ACC112 (cell line): ENCODE results near the gene DNAJB6.

Experiments
- H2AFZ ChIP-seq: fragments of 200-600 bp; sonication (generic); one replicate; pipeline ENCODE4 v1.6.0; 2017; ENCODE audit warnings: antibody characterized with exemption, low read length; ENCODE audit not compliant: unreplicated experiment
- H3K27ac ChIP-seq: fragments of 200-600 bp; sonication (generic); 2 replicates; pipeline ENCODE4 v1.5.1; 2014; ENCODE audit warnings: low read depth, mild to moderate bottlenecking, antibody characterized with exemption, low read length, moderate library complexity
- H3K27me3 ChIP-seq: fragments of 200-600 bp; sonication (generic); 2 replicates; pipeline ENCODE4 v1.6.1; 2014; ENCODE audit warnings: mild to moderate bottlenecking, antibody characterized with exemption, low read length, moderate library complexity, mixed read lengths; ENCODE audit not compliant: insufficient read depth
- H3K36me3 ChIP-seq: fragments of 200-600 bp; sonication (generic); 2 replicates; pipeline ENCODE4 v1.6.1; 2016; ENCODE audit warnings: mild to moderate bottlenecking, antibody characterized with exemption, low read length, moderate library complexity, mixed read lengths; ENCODE audit not compliant: insufficient read depth
- H3K4me1 ChIP-seq: fragments of 200-600 bp; sonication (generic); one replicate; pipeline ENCODE4 v1.6.1; 2016; ENCODE audit warnings: low read length, mixed read lengths; ENCODE audit not compliant: insufficient read depth, unreplicated experiment, control insufficient read depth
- H3K4me3 ChIP-seq: fragments of 200-600 bp; sonication (generic); 2 replicates; pipeline ENCODE4 v1.5.1; 2014; ENCODE audit warnings: mild to moderate bottlenecking, low read depth, low read length
- H3K79me2 ChIP-seq: fragments of 200-600 bp; sonication (generic); one replicate; pipeline ENCODE4 v1.6.0; 2016; ENCODE audit warnings: low read length; ENCODE audit not compliant: control insufficient read depth, unreplicated experiment, insufficient read depth

Gene DNAJB6

GRCh38 chr7:157300369-157300825 is 36.4 kb upstream of the DNAJB6 start:
- Histone ChIP-seq H3K79me2 (no peaks in the 10 kb centered on the region), H3K4me1 (peaks cover 11% of the 10 kb centered on the region), H2AFZ (no peak overlapping the region), H3K27ac (no peak overlapping the region), H3K4me3 (no peak overlapping the region), H3K27me3 (no peaks in the 10 kb centered on the region), H3K36me3 (no peaks in the 10 kb centered on the region)

GRCh38 chr7:157301610-157302120 is 35.1 kb upstream of the DNAJB6 start:
- H3K27me3 ChIP-seq = no peaks in the 10 kb centered on the region
- no peaks in the 10 kb centered on the region for H3K79me2 ChIP-seq
- H3K27ac ChIP-seq = peak overlapping the region; percentile 20; the same call in 1 of the 2 replicates
- H3K4me1 ChIP-seq = peaks cover 11% of the 10 kb centered on the region
- no peaks in the 10 kb centered on the region for H3K36me3 ChIP-seq
- H2AFZ ChIP-seq = no peak overlapping the region
- H3K4me3 ChIP-seq = no peak overlapping the region

GRCh38 chr7:157306846-157307838 is 29.7 kb upstream of the DNAJB6 start:
- Histone ChIP-seq H3K27ac (no peak overlapping the region), H3K27me3 (no peaks in the 10 kb centered on the region), H3K4me1 (peaks cover 29% of the 10 kb centered on the region), H3K36me3 (no peaks in the 10 kb centered on the region), H2AFZ (no peak overlapping the region), H3K79me2 (no peaks in the 10 kb centered on the region), H3K4me3 (no peak overlapping the region)

- Histone ChIP-seq H2AFZ (peak overlapping the region; percentile 79), H3K36me3 (no peaks in the 10 kb centered on the region), H3K4me1 (peaks cover 23% of the 10 kb centered on the region), H3K27me3 (no peaks in the 10 kb centered on the region), H3K4me3 (peak overlapping the region; percentile 55), H3K79me2 (no peaks in the 10 kb centered on the region), H3K27ac (peak overlapping the region; percentile 86)
Measured at GRCh38 chr7:157309988-157310668, 26.7 kb upstream of the DNAJB6 start.

- peaks cover 23% of the 10 kb centered on the region for H3K4me1 ChIP-seq
- H3K27ac ChIP-seq = peak overlapping the region; percentile 86
- H3K27me3 ChIP-seq = no peaks in the 10 kb centered on the region
- H3K4me3 ChIP-seq = no peak overlapping the region
- H3K79me2 ChIP-seq = no peaks in the 10 kb centered on the region
- no peaks in the 10 kb centered on the region for H3K36me3 ChIP-seq
- H2AFZ ChIP-seq = peak overlapping the region; percentile 79
Measured at GRCh38 chr7:157310676-157311185, 26.1 kb upstream of the DNAJB6 start.

GRCh38 chr7:157312941-157313340 is 23.9 kb upstream of the DNAJB6 start:
- H3K36me3 ChIP-seq = no peaks in the 10 kb centered on the region
- H3K4me1 ChIP-seq = peaks cover 24% of the 10 kb centered on the region
- no peaks in the 10 kb centered on the region for H3K79me2 ChIP-seq
- no peak overlapping the region for H2AFZ ChIP-seq
- no peak overlapping the region for H3K27ac ChIP-seq
- no peak overlapping the region for H3K4me3 ChIP-seq
- no peaks in the 10 kb centered on the region for H3K27me3 ChIP-seq

- no peak overlapping the region for H3K27ac ChIP-seq
- no peaks in the 10 kb centered on the region for H3K79me2 ChIP-seq
- no peaks in the 10 kb centered on the region for H3K36me3 ChIP-seq
- H3K4me1 ChIP-seq = peaks cover 31% of the 10 kb centered on the region
- H2AFZ ChIP-seq = no peak overlapping the region
- H3K4me3 ChIP-seq = no peak overlapping the region
- H3K27me3 ChIP-seq = no peaks in the 10 kb centered on the region
Measured at GRCh38 chr7:157313645-157314044, 23.2 kb upstream of the DNAJB6 start.

- peak overlapping the region; percentile 18; the same call in 1 of the 2 replicates for H3K27ac ChIP-seq
- H3K27me3 ChIP-seq = no peaks in the 10 kb centered on the region
- no peaks in the 10 kb centered on the region for H3K36me3 ChIP-seq
- no peak overlapping the region for H3K4me3 ChIP-seq
- peak overlapping the region; percentile 63 for H2AFZ ChIP-seq
- peaks cover 16% of the 10 kb centered on the region for H3K4me1 ChIP-seq
- no peaks in the 10 kb centered on the region for H3K79me2 ChIP-seq
Measured at GRCh38 chr7:157318015-157318706, 18.6 kb upstream of the DNAJB6 start.

- Histone ChIP-seq H3K79me2 (no peaks in the 10 kb centered on the region), H3K36me3 (no peaks in the 10 kb centered on the region), H3K27me3 (no peaks in the 10 kb centered on the region), H3K27ac (no peak overlapping the region), H2AFZ (no peak overlapping the region), H3K4me1 (peaks cover 16% of the 10 kb centered on the region), H3K4me3 (no peak overlapping the region)
Measured at GRCh38 chr7:157320608-157320980, 16.2 kb upstream of the DNAJB6 start.

GRCh38 chr7:157323401-157323800 is 13.4 kb upstream of the DNAJB6 start:
- Histone ChIP-seq H3K4me3 (no peak overlapping the region), H3K79me2 (no peaks in the 10 kb centered on the region), H3K27ac (no peak overlapping the region), H3K4me1 (peaks cover 11% of the 10 kb centered on the region), H3K27me3 (no peaks in the 10 kb centered on the region), H2AFZ (no peak overlapping the region), H3K36me3 (no peaks in the 10 kb centered on the region)
